Activated CD4-positive, alpha-beta T cell treated with anti-CD3 and anti-CD28 coated beads, Interleukin-2, Interleukin-4, amounts not matched to agents 100 ng/mL and 50 ng/mL, durations not matched to agents 16 hours and 8 hours (primary cell): Measurements from ENCODE around the gene ATXN1.
A peak's percentile ranks its signal among the peaks of the same experiment; 100 is the strongest.

ENCODE experiments used
- DNase-seq: peaks from one replicate; pipeline ENCODE4 v3.0.0-alpha.2; 2020; ENCODE audit warnings: low spot score

The ATXN1 gene

DNA sequence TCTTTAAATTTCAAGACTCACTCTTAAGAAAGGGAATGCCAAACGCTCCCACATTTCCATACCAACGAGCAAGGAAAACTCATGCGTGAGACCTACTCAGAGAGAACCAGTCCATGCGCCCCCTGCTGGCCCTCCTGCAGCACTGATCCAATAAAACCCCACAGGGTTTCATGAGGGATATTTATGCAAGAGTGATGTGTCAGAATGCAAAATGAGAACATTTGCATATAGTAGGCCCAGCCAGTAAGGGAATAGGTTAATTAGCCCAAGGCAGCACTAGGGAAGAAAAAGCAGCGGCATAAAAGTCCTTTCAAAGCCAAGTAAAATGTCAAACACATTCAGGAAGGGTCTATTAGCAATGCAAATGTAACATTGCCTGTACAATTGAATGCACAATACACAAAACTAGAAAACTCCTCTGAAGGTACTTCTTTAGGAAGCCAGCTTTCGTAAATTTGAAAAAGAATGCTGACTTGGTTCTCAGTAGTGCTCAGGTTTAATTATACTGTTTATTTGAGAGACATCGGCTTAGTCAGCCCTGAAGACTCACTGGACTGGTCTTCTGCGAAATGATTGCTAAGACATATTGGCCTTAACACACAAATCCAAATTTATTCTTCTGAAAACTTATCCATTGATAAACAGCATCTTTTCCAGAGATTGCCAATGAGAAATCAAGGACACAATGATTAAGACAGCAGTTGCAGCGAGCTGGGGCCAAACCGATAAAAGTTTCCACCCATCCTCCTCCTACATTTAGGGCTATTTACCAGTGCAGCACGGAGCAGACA, 429.7 kb downstream of the ATXN1 start:
- peak; percentile 68 for DNase-seq

GRCh38 chr6:16329233-16329632, 432.0 kb downstream of the ATXN1 start:
- no peak for DNase-seq

DNA sequence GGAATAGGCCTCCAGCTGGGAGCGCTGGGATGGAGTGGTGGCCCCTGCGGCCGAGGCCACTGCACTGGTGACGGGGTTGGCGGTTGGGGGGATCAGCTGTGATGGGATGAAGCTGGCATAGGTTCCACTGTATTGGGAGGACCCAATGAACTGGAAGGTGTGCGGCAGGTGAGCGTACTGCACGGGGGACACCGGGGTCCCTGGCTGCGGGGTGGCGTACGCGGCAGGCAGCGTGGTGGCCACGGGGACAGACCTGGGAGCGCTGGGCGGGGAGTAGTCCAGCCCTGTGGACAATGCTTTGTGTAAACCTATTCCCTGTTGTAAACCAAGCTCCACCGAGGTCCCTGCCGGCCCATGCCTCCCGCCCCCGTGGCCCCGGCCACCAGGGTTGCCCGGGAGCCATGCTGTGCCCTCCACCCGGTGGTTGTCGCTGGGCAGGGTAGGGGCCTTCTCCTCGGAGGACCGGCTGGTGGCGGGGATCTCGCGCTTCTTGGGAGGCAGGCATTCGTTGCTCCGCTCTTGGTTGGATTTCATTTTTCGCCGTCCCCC, 433.4 kb downstream of the ATXN1 start:
- no peak for DNase-seq

- DNase-seq: no peak
These were observed 434.1 kb downstream of the ATXN1 start for GRCh38 chr6:16326971-16327776.

DNA sequence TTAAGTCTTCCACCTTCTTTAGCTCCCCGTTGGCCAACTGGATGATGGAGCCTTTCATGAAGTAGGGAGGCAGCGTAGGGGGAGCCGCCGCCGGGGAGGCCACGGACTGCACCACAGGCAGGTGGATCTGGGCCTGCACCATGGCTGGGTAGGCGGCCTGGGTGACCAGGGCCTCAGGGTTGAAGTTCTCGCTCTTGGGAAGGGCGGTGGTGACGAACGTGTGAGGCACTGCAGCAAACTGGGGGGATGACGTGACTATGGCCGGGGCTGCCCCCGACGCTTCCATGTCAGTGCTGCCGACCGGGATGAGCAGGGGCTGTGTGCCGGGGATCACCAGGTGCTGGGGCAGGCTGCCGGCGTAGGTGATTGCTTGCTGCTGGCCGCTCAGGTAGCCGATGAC, 434.7 kb downstream of the ATXN1 start:
- no peak for DNase-seq

DNA sequence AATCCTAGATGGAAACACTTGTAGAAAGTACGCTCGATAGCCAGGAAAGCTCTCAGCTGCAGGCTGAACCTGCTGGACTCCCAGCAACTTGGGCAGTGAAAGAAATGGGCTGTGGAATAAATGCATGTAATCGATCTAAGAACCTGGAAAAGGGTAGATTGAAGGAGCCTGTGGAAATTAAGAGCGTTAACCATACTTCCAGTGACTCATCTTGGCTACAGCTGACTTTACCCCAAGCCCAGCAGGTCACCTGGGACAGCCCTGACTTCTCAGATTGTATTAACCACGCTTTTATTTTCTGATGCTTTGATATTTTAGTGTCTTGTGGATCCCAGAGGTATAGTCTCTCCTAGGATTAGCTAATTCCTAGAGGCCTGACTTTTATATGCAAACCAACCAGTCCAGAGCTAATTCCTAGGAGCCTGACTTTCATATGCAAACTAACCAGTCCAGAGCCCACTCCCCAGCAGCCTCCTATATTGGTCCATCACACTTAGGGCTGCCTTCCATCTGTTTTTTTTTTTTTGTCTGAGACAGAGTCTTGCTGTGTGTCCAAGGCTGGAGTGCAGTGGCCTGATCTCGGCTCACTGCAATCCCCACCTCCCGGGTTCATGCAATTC, 436.5 kb downstream of the ATXN1 start:
- DNase-seq: no peak

DNA sequence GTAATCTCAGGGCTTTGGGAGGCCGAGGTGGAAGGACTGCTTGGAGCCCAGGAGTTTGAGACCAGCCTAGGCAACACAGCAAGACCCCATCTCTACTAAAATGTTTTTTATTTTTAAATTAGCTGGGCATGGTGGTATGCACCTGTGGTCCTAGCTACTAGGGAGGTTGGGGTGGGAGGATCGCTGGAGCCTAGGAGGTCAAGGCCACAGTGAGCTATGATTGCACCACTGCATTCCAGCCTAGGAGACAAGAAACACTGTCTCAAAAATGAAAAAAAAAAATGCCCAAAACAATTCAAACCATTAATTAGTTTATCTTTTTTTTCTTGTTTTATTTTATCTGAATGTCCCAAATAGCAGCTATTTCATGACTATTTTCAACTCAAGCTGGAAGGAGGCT, 437.1 kb downstream of the ATXN1 start:
- DNase-seq: no peak

DNA sequence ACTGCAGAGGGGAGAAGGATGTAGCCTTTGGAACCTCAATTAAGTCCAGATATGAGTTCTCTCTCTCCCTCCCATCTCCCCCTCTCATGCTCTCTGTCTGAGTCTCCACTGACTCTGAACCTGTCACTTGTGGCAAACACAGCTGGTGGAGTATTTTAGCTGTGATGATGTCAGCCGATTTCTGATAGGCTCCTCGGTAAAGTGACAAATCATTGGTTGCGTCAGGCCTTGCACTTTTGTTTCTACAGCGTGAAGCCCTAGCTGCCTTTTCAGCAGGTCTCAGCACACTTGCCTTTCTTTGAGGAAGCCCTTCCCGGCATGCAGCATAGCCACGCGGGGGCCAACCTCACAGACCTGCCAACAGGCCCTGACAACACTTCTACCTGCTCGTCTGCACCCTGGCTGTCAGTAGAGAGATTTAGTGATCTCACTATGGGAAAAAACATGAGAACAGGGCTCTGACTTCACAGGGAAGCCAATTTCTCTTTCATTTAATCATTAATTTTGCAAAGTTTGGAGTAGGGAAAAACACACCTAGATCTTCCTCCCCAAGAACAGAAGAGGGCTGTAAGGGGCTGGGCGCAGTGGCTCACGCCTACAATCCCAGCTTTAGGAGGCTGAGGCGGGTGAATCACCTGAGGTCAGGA, 438.5 kb downstream of the ATXN1 start:
- DNase-seq: peak; percentile 93

- no peak for DNase-seq
These were observed 439.4 kb downstream of the ATXN1 start for GRCh38 chr6:16321826-16322225.

DNA sequence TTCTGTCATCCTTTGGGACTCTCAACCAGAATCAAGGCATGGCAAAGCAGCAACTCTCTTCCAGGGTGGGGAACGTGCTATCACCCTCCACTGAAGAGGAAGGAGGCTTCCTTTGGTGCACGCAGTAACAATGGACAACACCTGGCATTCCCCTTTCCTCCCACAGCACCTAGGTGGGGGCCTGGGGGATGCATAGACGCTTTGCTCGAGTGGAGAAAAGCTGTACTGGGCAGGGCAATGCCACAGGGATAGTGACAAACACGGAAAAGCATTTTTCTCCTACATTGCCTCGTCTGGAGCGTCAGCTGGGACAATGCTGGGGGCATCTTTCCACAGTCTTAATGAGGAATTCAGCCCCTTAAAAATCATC, 439.9 kb downstream of the ATXN1 start:
- DNase-seq: no peak

- DNase-seq: no peak
These were observed 440.5 kb downstream of the ATXN1 start for GRCh38 chr6:16320533-16321340.

GRCh38 chr6:16319813-16320532, 441.3 kb downstream of the ATXN1 start:
- peak; percentile 82 for DNase-seq

DNA sequence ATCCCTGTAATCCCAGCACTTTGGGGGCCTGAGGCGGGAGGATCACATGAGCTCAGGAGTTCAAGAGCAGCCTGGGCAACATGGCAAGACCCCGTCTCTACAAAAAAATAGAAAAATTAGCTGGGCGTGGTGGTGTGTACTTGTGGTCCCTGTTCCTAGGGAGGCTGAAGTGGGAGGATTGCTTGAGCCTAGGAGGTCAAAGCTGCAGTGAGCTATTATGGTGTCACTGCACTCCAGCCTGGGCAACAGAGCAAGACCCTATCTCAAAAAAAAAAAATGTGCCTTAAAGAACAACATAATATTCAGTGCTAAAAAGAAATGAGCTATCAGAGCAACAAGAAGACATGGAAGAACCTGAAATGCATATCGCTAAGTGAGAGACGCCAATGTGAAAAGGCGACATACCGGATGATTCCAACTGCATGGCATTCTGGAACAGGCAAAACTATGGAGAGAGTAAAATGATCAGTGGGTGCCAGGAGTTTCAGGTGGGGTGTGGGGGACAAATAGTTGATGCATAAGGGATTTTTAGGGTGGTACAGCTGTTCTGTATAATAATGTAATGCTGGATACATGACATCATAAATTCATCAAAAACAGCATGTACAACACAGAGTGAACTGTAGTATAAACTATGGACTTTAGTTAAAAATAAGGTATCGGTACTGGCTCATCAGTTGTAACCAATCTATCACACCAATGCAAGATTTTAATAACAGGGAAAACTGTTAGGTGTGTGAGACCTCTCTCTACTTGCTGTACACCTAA, 442.1 kb downstream of the ATXN1 start:
- no peak for DNase-seq

DNA sequence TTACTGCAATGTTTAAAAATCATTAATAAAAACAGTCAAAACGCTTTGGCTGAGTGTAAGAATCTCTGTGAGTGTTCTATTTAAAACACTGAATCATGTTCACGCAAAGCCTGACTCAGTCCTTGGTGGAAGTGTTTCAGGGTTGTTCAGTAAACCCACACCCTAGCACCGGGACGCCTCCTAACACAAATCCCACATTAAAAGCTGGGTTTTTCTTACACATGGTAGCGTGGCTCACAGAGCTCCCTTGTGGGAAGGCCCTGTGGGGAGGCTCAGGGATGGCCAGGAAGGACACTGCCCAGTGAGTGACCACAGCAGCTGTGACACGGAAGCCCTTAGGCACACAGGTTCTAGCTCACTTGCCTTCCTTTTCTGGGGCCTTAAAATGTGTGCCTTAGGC, 442.7 kb downstream of the ATXN1 start:
- peak; percentile 27 for DNase-seq

DNA sequence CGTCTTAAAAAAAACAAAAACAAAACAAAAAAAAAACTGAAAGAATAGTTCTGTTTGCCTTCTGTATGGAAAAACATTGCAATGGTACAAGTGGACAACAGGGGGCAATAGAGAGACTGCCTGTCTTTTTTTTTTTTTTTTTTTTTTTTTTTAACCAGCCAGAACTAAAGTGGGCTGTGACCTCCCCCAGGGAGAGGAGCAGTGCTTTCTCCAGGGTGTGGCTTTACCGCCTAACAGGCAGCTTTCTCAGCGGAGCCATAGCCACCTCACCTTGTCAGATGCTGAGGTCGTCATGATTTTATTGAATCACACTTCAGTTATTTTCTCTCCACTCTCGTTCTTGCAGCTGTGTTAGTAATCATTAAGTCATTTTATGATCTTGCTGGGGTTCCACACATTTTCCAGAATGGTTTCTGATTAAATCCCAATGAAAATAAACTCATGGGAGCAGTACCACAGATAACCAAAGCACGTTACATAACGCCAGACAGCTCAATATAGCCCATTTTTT, 444.5 kb downstream of the ATXN1 start:
- DNase-seq: peak; percentile 45

GRCh38 chr6:16314296-16314695, 447.0 kb downstream of the ATXN1 start:
- DNase-seq: no peak

DNA sequence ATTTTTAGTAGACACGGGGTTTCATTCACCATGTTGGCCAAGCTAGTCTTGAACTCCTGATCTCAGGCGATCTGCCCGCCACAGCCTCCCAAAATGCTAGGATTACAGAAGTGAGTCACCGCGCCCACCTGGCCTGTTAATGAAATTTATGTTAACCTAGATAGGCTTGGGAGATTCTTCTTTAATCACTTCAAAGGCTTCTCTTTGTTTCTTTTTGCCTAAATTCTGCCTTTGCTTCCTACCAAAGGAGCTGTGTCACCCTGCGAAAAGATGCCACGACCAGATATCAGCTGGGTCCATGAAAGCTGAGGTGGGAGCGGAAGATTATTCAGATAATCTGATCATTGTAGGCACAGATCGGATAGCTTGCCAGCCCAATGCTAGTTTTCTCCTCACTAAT, 447.5 kb downstream of the ATXN1 start:
- DNase-seq: no peak

GRCh38 chr6:16311763-16312162, 449.5 kb downstream of the ATXN1 start:
- no peak for DNase-seq

GRCh38 chr6:16306334-16306733, 454.9 kb downstream of the ATXN1 start:
- no peak for DNase-seq

- DNase-seq: no peak
These were observed 455.5 kb downstream of the ATXN1 start for GRCh38 chr6:16305788-16306187.
